ENCODE measurements around the gene MED7. TPM values are rescaled to one million over a fixed set of nuclear protein-coding genes. Genes with fewer than 3 reads are reported as not detected.
"Not testable (repeated sequence)": the region's sequence is repeated elsewhere in the genome, so short reads cannot be mapped to it uniquely, and the experiment has no call there.

MED7 gene, protein sequence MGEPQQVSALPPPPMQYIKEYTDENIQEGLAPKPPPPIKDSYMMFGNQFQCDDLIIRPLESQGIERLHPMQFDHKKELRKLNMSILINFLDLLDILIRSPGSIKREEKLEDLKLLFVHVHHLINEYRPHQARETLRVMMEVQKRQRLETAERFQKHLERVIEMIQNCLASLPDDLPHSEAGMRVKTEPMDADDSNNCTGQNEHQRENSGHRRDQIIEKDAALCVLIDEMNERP
- 3.2 TPM for total RNA-seq

DNA sequence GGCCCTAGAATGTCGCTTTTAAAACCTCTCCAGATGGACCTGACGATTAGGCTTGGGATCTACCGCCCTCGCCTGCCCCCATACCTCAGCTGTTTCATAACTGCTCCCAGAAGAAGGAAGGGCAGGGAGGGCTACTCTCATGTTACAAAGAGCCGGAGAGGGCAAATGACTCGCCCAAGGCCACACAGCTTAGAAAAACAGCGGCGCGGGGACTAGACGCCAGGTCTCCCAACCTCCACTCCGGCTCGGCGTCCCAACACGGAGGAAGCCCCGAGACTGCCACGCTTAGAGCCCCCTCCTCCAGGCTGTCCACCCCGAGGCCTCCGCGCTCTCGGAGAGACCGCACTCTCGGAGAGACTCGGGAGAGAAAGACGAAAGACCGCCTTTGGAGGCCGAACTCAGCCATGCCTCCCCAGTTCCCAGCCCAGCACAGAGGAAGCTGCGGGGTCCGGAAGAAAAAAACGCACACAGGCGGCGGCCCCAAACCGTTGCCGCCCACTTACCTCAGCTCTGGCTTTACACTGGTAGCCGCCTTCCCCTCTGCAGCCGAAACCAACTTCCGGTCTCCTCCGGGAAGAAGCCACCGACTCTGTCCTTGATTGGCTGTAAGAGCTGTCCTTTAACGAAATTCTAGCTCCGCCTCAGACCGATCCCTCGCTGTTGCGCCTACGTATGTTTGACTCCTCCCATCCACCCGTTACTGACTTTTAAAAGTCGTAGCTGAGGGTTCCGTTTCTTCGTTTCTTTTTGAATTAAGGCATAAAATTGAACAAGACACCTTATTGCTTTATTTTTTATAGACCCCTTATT is at the start of gene MED7:
Gene MED7, minus strand, starts transcription at position 549 of the 810 bp plus-strand sequence. CDS start 3,434 bp downstream, outside the sequence.
- DNase-seq (ENCODE audit: low spot score) (peak; percentile 94), ATAC-seq (peak; percentile 98)

DNA sequence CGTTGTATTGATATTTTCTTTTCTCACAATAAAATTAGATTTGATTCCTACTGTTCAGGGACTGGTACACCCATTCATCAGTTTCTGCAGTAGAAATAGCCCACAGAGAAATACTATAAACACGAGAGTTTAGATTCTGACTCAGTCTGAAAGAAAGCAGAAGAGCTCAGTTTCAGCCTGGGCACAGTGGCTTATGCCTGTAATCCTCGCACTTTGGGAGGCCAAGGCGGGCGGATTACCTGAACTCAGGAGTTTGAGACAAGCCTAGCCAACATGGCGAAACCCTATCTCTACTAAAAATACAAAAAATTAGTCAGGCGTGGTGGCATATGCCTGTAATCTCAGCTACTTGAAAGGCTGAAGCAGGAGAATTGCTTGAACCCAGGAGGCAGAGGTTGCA is 46.6 kb upstream of the MED7 start:
- ATAC-seq (no peak), DNase-seq (ENCODE audit: low spot score) (peak; percentile 5)

DNA sequence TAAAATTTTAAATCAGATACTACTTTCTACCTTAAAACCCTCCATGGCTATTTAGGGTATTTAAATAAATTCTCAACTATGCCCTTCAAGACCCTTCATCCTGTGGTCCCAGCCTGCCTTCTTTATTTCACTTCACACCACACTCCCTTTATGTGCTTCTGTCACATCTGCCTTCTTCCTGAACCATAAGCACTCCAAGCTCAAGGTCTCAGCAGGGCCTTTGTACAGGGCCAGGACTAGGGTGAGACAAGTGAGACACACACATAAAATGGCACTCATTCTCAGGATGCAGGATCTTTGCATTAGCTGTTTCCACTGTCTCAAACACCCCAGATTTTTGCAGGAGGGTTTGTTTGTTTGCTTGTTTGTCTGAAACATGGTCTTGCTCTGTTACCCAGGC is 45.6 kb upstream of the MED7 start:
- no peak for ATAC-seq
- DNase-seq (ENCODE audit: low spot score): peak; percentile 3

DNA sequence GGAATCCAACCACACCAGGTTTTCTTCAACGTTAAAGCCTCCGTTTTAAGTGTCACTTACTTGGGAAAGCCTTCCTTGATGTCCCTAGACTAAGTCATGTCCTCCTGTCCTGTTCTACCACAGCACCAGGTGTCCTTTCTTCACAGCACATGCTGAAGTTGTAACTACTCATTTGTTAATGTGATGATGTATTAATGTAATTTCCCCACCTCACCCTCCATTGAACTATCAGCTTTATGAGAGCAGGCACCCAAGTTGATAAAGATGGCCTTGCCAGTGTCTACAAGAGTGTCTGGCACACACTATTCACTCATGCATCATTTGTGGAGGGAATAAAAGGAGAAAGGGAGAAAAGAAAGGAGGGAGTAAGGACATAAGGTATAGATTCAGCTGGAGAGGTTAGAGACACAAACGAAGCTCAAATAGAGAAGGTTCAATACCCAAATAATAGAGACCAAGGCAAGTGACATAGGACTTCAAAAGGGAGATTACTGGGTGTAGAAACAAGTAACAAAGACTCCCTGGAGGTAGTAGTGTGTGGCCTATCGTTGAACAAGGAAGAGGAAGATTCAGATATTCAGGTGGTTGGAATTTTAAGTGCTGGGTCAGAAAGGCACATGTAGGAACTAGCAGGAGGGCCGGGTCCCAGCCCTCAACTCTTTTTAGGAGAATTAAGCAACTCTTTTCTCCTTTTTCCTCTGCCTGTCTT is 44.5 kb upstream of the MED7 start:
- DNase-seq (ENCODE audit: low spot score): no peak

DNA sequence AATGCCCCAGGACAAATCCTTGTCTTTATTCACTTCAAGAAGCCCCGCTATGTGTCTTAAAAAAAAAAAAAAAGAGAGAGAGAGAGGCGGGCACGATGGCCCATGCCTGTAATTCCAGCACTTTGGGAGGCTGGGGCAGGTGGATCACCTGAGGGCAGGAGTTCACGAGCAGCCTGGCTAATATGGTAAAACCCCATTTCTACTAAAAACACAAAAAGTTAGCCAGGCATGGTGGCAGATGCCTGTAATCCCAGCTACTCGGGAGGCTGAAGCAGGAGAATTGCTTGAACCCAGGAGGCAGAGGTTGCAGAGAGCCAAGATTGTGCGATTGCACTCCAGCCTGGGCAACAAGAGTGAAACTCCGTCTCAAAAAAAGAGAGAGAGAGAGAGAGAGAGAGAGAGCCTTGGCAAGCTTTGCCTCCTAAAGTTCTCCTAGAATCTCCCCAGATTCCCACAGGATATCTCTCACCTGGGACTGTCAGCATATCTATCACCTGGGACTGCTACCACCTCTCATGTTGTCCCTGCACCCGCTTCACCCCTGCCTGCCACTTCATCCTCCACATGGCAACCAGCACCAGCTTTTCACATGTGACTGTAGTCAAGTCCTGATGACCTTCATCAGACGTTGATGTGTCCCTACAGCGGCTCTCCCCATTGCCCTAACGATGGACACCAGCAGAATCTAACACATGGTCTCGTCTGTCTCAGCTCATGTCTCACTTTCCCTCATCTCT is 43.8 kb upstream of the MED7 start:
- DNase-seq (ENCODE audit: low spot score) (peak; percentile 28), ATAC-seq (no peak)

More for the DNA sequence above, 44.5 kb upstream of the MED7 start:
- ATAC-seq: no peak

DNA sequence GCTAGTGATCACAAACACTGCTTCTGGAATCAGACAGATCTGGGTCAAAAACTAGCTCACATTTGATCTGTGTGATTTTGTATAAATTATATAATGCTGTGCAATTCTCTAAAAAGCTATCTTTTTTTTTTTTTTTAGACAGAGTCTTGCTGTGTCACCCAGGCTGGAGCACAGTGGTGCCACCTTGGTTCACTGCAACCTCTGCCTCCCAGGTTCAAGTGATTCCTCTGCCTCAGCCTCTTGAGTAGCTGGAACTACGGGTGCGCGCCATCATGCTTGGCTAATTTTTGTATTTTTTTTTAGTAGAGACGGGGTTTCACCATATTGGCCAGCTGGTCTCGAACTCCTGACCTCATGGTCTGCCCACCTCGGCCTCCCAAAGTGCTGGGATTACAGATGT is 42.5 kb upstream of the MED7 start:
- ATAC-seq: not testable (repeated sequence)

DNA sequence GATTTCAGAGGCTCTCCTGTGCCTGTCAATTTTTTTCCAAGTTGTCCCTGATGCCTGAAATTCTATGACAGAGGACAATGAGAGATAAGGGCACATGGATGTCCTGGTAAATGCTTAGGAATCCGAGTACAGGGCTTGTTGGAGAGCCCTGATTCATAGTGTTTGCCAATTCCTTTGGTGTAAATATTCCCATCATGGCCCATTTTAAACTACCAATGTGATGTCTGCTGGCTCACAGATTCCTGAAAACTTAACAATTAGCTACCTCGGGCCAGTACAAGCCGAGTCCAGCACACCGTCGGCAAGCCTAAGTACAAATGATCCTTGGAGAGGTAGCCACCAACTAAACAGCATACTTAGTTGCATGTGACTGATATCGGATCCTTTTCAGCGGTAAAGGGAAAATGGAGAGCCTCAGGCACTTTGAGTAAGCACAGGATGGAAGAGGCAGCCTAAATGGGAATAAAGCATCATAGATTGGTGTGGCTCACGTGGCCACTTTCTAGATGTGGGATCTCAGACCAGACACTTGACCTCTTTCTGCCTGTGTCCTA is 41.5 kb upstream of the MED7 start:
- no peak for ATAC-seq
- DNase-seq (ENCODE audit: low spot score): no peak

More for the DNA sequence above, 42.5 kb upstream of the MED7 start:
- not testable (repeated sequence) for DNase-seq (ENCODE audit: low spot score)

DNA sequence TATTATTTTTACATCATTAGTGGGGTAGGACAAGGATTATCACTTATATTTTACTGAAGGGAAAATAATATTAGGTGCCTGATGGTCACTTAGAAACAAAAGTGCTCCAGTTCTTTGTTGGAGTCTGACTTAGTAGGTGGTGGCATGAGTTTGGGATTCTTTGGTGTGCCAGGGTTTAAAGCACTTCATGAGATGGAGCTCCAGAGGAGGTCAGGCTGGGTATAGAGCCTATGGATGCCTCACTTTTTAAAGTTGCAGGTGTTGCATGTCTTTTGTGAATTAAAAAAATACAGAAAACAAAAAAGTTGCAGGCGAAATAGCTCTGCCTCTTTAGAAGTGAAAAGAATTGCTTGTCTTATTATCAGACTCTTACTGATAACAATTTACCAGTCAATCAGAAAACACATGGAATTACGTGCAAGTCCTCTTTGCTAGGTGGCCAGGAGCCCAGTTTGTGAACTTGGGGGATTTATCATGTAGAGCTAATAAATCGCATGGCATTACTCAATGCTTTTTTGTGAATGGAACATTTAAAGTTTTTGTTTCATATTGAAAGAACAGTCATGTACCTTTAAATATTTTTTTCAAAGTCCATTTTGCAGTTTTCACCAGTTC is 39.6 kb upstream of the MED7 start:
- ATAC-seq: no peak
- DNase-seq (ENCODE audit: low spot score): no peak

DNA sequence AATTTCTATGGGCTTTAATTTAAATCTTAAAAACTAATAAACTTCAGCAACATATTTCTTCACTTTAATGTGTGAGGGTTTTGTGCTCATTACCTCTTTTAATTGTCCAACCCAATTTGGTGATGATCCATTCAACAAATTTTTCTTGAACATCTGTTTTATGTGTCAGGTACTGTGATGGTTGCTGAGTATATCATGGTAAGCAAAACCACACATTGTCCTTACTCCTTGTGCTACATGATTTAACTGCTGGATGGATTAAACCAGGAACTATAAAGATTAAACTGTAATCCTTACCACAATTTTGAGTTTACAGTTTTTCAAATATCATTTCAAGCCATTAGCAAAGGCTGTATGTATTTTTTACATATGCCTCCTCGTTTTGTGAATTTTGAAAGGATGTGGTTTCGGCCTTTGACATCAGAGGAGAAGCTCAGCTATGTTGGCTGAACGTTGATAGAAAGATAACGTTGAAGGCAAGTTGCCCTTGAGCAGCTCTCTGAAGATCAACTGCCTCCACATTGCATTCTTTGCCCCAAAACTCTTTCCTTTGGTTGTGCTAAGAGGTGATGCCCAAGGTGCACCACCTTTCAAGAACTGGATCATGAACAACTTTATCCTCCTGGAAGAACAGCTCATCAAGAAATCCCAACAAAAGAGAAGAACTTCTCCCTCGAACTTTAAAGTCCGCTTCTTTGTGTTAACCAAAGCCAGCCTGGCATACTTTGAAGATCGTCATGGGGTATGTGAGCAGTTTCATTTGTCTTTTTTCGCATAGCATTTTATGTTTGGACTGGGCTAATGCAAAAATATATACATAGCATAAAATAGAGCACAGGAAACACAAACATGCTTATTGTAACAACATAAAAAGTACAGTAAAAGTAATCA is 38.0 kb upstream of the MED7 start, which contains the start of gene ITK:
Gene ITK, plus strand, starts transcription at position 467 of the 891 bp plus-strand sequence. Its CDS starts 138 bp downstream, at position 605.
- DNase-seq (ENCODE audit: low spot score) (no peak), ATAC-seq (no peak)

DNA sequence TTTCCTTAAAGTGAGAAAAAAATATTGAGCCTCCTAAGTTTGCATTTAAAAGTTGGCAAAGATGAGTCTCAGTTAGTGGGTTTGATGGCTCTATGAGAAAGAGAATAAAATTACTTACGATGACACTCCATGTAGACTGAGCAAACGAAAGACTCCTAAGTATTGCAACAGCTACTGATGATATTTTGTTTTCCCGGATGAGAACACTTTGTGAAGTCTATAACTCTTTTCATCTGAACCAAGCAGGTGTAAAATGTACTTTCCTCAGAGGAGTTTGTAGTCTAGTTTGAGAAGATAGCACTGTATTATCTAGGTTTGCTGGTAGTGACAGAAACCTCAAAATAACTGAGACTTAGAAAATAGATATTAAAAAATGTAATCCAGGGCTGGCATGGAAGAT is 36.3 kb upstream of the MED7 start:
- ATAC-seq (no peak), DNase-seq (ENCODE audit: low spot score) (no peak)

DNA sequence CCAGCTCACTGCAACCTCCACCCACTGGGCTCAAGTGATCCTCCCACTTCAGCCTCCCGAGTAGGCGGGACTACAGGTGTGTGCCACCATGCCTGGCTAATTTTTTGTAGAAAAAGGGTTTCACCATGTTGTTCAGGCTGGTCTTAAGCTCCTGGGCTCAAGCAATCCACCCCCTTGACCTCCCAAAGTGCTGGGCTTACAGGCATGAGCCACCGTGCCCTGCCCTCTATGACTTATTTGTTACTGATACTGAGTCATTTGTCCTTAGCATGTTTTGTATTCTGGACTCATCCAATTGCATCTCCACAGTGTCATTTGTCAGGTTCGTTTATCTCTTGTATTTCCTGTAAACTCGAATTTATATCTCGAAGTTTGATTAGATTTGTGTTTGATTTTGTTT is 35.3 kb upstream of the MED7 start:
- ATAC-seq: no peak
- no peak for DNase-seq (ENCODE audit: low spot score)

DNA sequence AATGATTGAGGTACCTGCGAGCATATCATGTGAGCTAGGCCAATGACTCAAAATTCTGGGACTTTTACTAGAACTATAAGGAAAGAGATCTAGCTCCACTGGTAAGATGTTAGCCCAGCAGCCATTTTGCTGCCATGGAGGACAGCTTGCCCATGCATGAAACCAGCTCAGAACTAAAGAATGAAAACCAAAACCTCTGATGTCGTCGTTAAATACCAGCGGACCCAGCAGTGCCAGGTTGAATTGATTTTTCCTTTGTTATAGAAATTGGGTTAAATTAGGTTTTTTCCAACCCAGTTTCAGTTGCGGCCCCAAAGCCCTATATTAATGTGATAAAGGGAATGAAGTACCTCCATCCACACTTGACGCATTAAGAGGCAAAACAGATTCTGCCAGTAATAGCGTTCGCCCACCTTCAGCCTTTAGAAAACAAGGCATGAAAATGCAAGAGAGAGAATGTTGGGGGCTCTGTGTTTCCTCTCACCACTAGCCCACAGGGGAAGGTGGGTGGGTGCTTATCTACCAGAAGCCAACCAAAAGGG is 32.5 kb upstream of the MED7 start:
- DNase-seq (ENCODE audit: low spot score): no peak
- no peak for ATAC-seq

DNA sequence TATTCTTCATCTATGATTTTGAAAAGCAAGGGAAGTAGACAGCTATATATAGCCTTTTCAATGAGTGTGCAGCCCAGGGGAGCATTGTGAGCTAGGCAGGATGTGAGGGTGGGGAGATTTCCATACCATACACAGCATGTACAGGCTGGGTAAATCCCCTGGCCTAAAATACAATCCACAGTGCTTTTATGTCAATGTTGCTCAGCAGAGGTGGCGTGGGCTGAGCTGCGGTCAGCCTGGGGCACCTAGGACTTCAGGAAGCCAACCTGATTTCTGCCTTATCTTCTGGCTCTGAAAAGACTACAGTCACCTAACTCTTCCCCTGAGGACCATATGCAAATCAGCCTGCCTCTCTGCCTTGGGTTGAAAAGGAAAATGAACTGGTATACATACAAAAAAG is 29.7 kb upstream of the MED7 start:
- ATAC-seq: no peak
- DNase-seq (ENCODE audit: low spot score): no peak

DNA sequence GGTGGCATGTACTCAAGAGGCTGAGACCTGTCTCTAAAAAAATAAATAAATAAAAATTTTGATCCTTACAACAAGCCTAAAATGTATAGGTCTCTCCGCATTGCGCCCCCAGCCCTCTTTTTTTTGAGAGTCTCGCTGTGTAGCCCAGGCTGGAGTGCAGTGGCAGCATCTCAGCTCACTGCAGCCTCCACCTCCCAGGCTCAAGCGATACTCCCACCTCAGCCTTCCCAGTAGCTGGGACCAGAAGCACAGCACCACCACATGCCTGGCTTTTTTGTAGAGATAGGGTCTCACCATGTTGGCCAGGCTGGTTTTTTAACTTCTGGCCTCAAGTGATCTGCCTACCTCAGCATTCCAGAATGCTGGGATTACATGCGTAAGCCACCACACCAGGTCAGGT is 25.6 kb upstream of the MED7 start:
- no peak for ATAC-seq
- no peak for DNase-seq (ENCODE audit: low spot score)

DNA sequence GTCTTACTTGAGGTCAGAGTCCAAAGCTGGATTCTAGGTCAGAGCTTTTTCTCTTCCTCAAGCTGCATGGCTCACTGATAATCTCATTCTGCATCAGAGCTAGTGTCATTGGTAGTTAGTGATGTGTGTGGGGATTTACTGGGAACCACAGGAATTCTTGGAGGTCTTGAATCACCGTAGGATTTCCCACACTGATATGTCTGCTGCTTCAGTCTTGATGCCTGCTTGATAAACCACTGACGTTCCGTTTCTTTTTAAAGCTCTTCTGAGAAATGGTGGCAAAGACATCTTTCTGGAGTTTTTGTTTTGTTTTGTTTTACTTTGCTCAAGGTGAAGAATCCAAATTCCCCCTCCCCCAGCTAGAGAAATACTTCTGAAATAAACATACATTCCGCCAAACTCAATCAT is 24.6 kb upstream of the MED7 start:
- no peak for ATAC-seq
- DNase-seq (ENCODE audit: low spot score): no peak

DNA sequence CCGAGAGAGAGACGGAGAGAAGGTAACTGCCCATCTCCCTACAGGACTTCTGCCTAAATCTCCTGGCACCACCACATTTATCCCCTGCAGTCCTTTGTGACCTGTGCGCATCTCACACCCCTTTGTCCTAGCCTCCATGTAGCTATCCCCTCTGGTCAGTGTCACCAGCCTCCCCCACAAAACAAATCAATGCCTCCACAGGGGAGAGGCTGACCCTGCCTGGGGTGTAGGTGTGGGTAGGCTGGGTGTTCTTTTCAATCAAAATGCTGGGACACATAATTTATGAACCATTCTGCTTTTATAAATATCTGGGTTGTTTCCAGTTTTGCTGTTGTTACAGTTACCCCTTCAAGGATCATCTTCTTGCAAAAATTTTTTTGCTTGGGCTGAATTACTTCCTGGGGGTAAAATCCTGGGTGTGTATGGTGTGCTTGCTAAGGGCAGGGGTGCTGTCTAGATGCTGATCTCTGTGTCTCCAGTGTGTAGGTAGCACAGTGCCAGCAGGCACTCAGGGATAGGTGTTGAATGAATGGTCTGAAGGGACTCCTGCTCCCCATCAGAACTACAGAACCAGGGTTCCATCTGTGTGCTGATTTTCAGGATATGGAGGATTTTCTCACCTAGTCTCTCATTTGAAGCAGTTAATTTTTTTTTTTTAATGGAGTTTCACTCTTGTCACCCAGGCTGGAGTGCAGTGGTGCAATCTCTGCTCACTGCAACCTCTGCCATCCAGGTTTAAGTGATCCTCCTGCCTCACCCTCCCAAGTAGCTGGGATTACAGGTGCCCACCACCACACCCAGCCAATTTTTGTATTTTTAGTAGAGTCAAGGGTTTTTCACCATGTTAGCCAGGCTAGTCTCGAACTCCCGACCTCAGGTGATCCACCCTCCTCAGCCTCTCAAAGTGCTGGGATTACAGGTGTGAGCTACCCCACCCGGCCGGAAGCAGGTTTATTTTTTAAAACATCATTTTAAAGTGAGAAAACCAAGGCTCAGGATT is 23.8 kb upstream of the MED7 start, which contains the start of gene GARIN3:
Gene GARIN3, minus strand, starts transcription at position 51 of the 1,000 bp plus-strand sequence. CDS start 96 bp downstream, outside the sequence.
- no peak for DNase-seq (ENCODE audit: low spot score)
- ATAC-seq: no peak

DNA sequence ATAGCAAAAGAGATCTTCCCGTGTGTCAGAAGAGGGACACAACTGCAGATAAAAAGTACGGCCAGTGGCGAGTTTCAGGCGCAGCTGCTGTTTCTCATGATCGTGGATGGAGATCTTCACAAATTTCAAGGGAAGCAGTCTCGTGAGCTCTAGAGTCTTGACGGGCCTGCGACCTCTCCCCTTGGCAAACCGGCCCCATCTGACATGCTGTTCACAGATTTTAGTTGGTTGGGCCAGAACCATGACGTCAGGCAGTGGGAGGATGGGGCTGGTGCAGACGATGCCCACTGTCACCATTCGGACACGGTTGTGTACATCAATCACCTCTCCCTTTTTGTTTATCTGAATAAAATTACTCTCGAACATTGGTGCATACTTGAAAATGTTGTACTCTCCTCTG is 23.0 kb upstream of the MED7 start:
- DNase-seq (ENCODE audit: low spot score) (no peak), ATAC-seq (no peak)

Data from left lobe of liver (tissue), 2 donors.